ENCODE results near the gene ELMOD3. TPM values are rescaled to one million over a fixed set of nuclear protein-coding genes. Genes with fewer than 3 reads are reported as not detected.
A peak's percentile ranks its signal among the peaks of the same experiment; 100 is the strongest.

ELMOD3 gene
- total and polyA plus RNA-seq, 10 donors = 14.4 to 38.0 (median 24.2) TPM

DNA sequence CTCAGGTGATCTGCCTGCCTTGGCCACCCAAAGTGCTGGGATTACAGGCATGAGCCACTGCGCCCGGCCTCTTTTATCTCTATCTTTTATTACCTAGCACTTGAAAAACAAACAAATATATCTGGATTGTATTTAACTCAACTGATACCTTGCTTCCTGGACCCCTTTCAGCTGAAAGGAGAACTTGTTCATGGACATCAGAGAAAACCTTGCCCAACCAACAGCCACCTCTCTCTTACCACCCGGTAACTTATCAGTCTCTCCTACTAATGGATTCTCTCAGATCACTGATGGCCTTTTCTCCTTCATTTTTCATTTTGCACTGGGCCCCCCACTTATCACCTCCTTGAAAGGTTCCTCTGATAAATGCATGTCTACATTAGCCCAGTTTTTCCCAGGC is 7.0 kb upstream of the ELMOD3 start:
- intact Hi-C loops (cut with DNase I; ENCODE audit: low total_unique reads) = no loop called here
- no peak overlapping the region for H3K4me3 ChIP-seq
- H3K27me3 ChIP-seq (replicated peaks in 1 of 7) = no peaks in the 10 kb centered on the region
- 86 to 97% (median 88%) methylated on average over 3 of the region's 3 CpGs for WGBS, 5 donors
- H3K27ac ChIP-seq = no peak overlapping the region
- peaks cover 2 to 91% (median 63%) of the 10 kb centered on the region in 6 donors for H3K36me3 ChIP-seq
- no peaks in the 10 kb centered on the region for H3K9me3 ChIP-seq
- TF ChIP-seq POLR2AphosphoS5 (IDR thresholded peaks at IDR 0.05) (no peak), POLR2A (IDR thresholded peaks at IDR 0.05) (no peak)
- TF ChIP-seq, protein P1, sequence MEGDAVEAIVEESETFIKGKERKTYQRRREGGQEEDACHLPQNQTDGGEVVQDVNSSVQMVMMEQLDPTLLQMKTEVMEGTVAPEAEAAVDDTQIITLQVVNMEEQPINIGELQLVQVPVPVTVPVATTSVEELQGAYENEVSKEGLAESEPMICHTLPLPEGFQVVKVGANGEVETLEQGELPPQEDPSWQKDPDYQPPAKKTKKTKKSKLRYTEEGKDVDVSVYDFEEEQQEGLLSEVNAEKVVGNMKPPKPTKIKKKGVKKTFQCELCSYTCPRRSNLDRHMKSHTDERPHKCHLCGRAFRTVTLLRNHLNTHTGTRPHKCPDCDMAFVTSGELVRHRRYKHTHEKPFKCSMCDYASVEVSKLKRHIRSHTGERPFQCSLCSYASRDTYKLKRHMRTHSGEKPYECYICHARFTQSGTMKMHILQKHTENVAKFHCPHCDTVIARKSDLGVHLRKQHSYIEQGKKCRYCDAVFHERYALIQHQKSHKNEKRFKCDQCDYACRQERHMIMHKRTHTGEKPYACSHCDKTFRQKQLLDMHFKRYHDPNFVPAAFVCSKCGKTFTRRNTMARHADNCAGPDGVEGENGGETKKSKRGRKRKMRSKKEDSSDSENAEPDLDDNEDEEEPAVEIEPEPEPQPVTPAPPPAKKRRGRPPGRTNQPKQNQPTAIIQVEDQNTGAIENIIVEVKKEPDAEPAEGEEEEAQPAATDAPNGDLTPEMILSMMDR (IDR thresholded peaks at IDR 0.05 in 8 of 11, conservative IDR thresholded peaks at IDR 0.05 in 3 of 11) = no peak
- H3K4me1 ChIP-seq = peaks cover 0 to 14% (median 3%) of the 10 kb centered on the region in 6 donors
- no peak for DNase-seq

DNA sequence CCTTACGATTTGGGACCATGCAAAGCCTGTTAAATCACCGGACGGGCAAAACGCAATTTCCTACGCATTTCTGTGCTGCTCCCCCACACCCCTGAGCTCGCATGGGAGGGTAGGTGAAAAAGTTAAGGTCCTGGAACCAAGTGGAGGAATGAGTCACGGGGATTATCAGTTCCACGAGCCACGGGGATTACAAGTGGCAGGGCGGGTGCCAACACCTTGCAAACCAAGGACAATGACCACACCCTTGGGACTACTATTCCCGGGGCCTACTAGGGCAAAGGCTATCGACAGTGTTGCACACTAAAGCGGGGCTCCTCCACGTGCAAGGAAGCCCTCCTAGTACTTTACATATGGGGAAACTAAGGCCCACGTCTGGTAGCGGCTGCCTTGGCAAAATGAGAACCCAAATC is 688 bp upstream of the ELMOD3 start:
- WGBS, 5 donors = 26 to 46% (median 33%) methylated on average over 13 to 16 of the region's 16 CpGs
- no peaks in the 10 kb centered on the region for H3K9me3 ChIP-seq
- intact Hi-C loops (cut with DNase I; ENCODE audit: low total_unique reads) = no loop called here
- peaks cover 5 to 63% (median 32%) of the 10 kb centered on the region in 6 donors for H3K36me3 ChIP-seq
- no peak for TF ChIP-seq POLR2AphosphoS5 (IDR thresholded peaks at IDR 0.05)
- TF ChIP-seq, protein P1 (IDR thresholded peaks at IDR 0.05 in 8 of 11, conservative IDR thresholded peaks at IDR 0.05 in 3 of 11) = no peak
- TF ChIP-seq POLR2A (IDR thresholded peaks at IDR 0.05) = no peak
- H3K4me3 ChIP-seq = peak overlapping the region; percentile 51 to 82 (median 64)
- H3K4me1 ChIP-seq = peaks cover 11 to 71% (median 51%) of the 10 kb centered on the region in 6 donors
- no peaks in the 10 kb centered on the region for H3K27me3 ChIP-seq (replicated peaks in 1 of 7)
- peak overlapping the region; percentile 45 to 94 (median 88) for H3K27ac ChIP-seq
- no peak for DNase-seq

DNA sequence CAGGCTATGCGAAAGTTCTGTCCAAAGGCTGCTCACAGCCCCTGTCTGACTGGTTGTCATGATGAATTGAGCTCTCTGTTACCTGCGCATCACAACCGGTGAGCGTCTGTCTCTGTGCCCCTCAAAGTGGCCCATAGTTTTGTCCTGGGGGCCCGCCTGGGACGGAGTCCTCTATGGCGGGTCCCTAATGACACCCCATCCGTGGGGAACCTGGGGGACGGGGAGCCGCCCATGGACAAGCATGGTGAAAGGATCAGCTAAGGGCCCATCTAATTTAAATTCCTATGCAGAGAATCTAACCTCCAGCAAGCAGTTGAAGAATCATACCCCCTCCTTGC is 473 bp downstream of the ELMOD3 start:
- intact Hi-C loops (cut with DNase I; ENCODE audit: low total_unique reads) = no loop called here
- H3K36me3 ChIP-seq = peaks cover 5 to 63% (median 27%) of the 10 kb centered on the region in 6 donors
- peak overlapping the region; percentile 51 to 82 (median 64) for H3K4me3 ChIP-seq
- no peaks in the 10 kb centered on the region for H3K27me3 ChIP-seq (replicated peaks in 1 of 7)
- peaks cover 11 to 73% (median 51%) of the 10 kb centered on the region in 6 donors for H3K4me1 ChIP-seq
- TF ChIP-seq POLR2AphosphoS5 (IDR thresholded peaks at IDR 0.05) = no peak
- no peak for TF ChIP-seq POLR2A (IDR thresholded peaks at IDR 0.05)
- peak; percentile 85 for DNase-seq
- no peaks in the 10 kb centered on the region for H3K9me3 ChIP-seq
- WGBS, 5 donors = 15 to 25% (median 21%) methylated on average over 7 to 10 of the region's 10 CpGs
- H3K27ac ChIP-seq = peak overlapping the region; percentile 62 to 94 (median 88)

DNA sequence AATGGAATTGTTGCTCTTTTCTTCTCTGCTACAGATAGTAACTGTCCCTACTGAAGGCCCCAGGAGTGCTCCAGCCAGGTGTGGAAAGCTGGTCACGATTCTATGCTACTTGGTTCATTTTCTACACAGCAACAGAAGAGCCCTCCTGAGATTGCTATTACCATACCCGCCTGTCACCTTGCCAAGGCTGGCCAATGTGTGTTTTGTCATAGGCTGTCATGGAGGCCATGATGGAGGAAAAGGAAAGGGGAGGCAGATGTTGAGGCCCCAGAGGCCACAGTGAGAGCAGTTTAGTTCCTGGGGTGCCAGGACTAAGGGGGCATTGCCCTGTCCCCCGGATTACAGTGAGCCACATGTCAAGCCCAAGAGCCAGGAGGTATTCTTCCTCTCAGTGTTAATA is 952 bp downstream of the ELMOD3 start:
- H3K27me3 ChIP-seq (replicated peaks in 1 of 7) = no peaks in the 10 kb centered on the region
- peaks cover 5 to 63% (median 24%) of the 10 kb centered on the region in 6 donors for H3K36me3 ChIP-seq
- peak overlapping the region in 3 of 8 donors; percentile 89 to 94 (median 91) for H3K27ac ChIP-seq
- peaks cover 11 to 73% (median 51%) of the 10 kb centered on the region in 6 donors for H3K4me1 ChIP-seq
- no peaks in the 10 kb centered on the region for H3K9me3 ChIP-seq
- intact Hi-C loops (cut with DNase I; ENCODE audit: low total_unique reads) = no loop called here
- no peak for TF ChIP-seq POLR2AphosphoS5 (IDR thresholded peaks at IDR 0.05)
- no peak for DNase-seq
- H3K4me3 ChIP-seq = peak overlapping the region in 7 of 8 donors; percentile 51 to 82 (median 68)
- WGBS, 5 donors = 79 to 89% (median 86%) methylated on average over 3 of the region's 3 CpGs

DNA sequence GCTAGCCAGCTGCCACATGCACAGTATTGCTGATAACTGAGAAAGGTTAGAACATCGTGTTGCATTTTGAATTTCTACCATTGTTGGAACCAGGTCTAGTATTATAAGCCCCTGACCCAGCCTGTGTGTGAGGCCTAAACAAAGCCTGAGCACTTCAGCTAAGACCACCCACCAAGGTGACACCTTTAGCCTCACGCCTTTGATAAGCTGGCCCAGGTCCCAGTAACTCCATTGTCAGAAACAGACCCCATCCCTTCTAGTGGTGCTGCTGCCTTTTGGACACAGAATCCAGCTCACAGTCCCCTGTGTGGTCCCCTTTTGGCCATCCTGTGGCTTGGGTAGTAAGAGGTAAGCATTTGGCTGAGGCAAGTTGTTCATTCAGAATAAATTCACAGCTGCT is 1.6 kb downstream of the ELMOD3 start:
- intact Hi-C loops (cut with DNase I; ENCODE audit: low total_unique reads) = no loop called here
- 93 to 100% (median 96%) methylated on average over 2 of the region's 2 CpGs for WGBS, 5 donors
- DNase-seq = no peak
- Histone ChIP-seq H3K9me3 (no peaks in the 10 kb centered on the region), H3K4me1 (peaks cover 11 to 73% (median 51%) of the 10 kb centered on the region in 6 donors), H3K27ac (no peak overlapping the region), H3K36me3 (peaks cover 3 to 63% (median 18%) of the 10 kb centered on the region in 6 donors), H3K27me3 (replicated peaks in 1 of 7) (no peaks in the 10 kb centered on the region), H3K4me3 (no peak overlapping the region)
- TF ChIP-seq POLR2AphosphoS5 (IDR thresholded peaks at IDR 0.05) = no peak
- TF ChIP-seq, protein P1 (IDR thresholded peaks at IDR 0.05 in 8 of 11, conservative IDR thresholded peaks at IDR 0.05 in 3 of 11) = no peak
- TF ChIP-seq POLR2A (IDR thresholded peaks at IDR 0.05) = no peak
